GM12872 (cell line): ENCODE data around the gene GATD1.
A peak's percentile ranks its signal among the peaks of the same experiment; 100 is the strongest.

Experiments used
- CTCF ChIP-seq: IDR thresholded peaks from 3 replicates; pipeline ENCODE4 v1.5.1; 2011; ENCODE audit warnings: low read depth, mild to moderate bottlenecking, low read length, moderate library complexity; ENCODE audit not compliant: insufficient read depth

Gene GATD1

GRCh38 chr11:726278-727220, 50.7 kb downstream of the GATD1 start:
- TF ChIP-seq CTCF = no peak

- no peak for TF ChIP-seq CTCF
Observed at GRCh38 chr11:725624-726202, 51.6 kb downstream of the GATD1 start.

- no peak for TF ChIP-seq CTCF
Observed at GRCh38 chr11:724778-725386, 52.4 kb downstream of the GATD1 start.

GRCh38 chr11:724049-724777, 53.1 kb downstream of the GATD1 start:
- TF ChIP-seq CTCF = no peak

- peak; percentile 59 for TF ChIP-seq CTCF
Observed at GRCh38 chr11:723120-723883, 54.0 kb downstream of the GATD1 start.

- no peak for TF ChIP-seq CTCF
Observed at GRCh38 chr11:722346-722811, 54.9 kb downstream of the GATD1 start.
